Astrocyte (in vitro differentiated cells and primary cell): ENCODE results near the gene SARS2. TPM values are rescaled to one million over a fixed set of nuclear protein-coding genes. Genes with fewer than 3 reads are reported as not detected.

Source experiments
- DNase-seq: peaks from one replicate; pipeline ENCODE4 v3.0.0-alpha.2; 2010; ENCODE audit warnings: low read depth
- FAIRE-seq: peaks from 2 replicates; lab custom pipeline; 2011; peaks lifted over from hg19 to GRCh38; lab: Jason Lieb, UNC
- H2AFZ ChIP-seq: 2 replicates; pipeline ENCODE4 v1.6.0; 2012; ENCODE audit warnings: low read depth, low read length, inconsistent platforms
- H3K27ac ChIP-seq: 2 replicates; pipeline ENCODE4 v1.5.1; 2011; ENCODE audit warnings: low read depth, low read length, inconsistent platforms
- H3K27me3 ChIP-seq: 2 replicates; pipeline ENCODE4 v1.6.0; 2011; ENCODE audit warnings: low read length, inconsistent platforms; ENCODE audit not compliant: insufficient read depth
- H3K36me3 ChIP-seq: 2 replicates; pipeline ENCODE4 v1.5.1; 2011; ENCODE audit warnings: low read length, inconsistent platforms; ENCODE audit not compliant: insufficient read depth
- H3K4me1 ChIP-seq: 2 replicates; pipeline ENCODE4 v1.5.1; 2011; ENCODE audit warnings: low read length, inconsistent platforms; ENCODE audit not compliant: insufficient read depth
- H3K4me2 ChIP-seq: 2 replicates; pipeline ENCODE4 v1.6.0; 2012; ENCODE audit warnings: low read length, inconsistent platforms
- H3K4me3 ChIP-seq: 2 replicates; pipeline ENCODE4 v1.5.1; 2011; ENCODE audit warnings: low read depth, mild to moderate bottlenecking, low read length, inconsistent platforms; ENCODE audit not compliant: insufficient read depth
- H3K79me2 ChIP-seq: 2 replicates; pipeline ENCODE4 v1.6.0; 2012; ENCODE audit warnings: mild to moderate bottlenecking, low read length, inconsistent platforms; ENCODE audit not compliant: insufficient read depth
- H3K9ac ChIP-seq: 2 replicates; pipeline ENCODE4 v1.6.0; 2012; ENCODE audit warnings: mild to moderate bottlenecking, low read length, inconsistent platforms
- H3K9me3 ChIP-seq: 2 replicates; pipeline ENCODE4 v1.5.1; 2012; ENCODE audit warnings: low read depth, mild to moderate bottlenecking, low read length, inconsistent platforms; ENCODE audit not compliant: insufficient read depth
- H4K20me1 ChIP-seq: 2 replicates; pipeline ENCODE4 v1.6.0; 2012; ENCODE audit warnings: low read length, inconsistent platforms; ENCODE audit not compliant: insufficient read depth
- H3K27ac Mint-ChIP-seq: one replicate; pipeline ENCODE4 v1.8.0; 2021; ENCODE audit warnings: mild to moderate bottlenecking, mixed read lengths; ENCODE audit not compliant: unreplicated experiment
- H3K27me3 Mint-ChIP-seq: one replicate; pipeline ENCODE4 v1.8.0; 2021; ENCODE audit warnings: low read depth, mixed read lengths; ENCODE audit not compliant: unreplicated experiment
- H3K36me3 Mint-ChIP-seq: one replicate; pipeline ENCODE4 v1.8.0; 2021; ENCODE audit warnings: low read depth, mixed read lengths; ENCODE audit not compliant: unreplicated experiment
- H3K4me1 Mint-ChIP-seq: one replicate; pipeline ENCODE4 v1.8.0; 2021; ENCODE audit warnings: low read depth, mixed read lengths; ENCODE audit not compliant: unreplicated experiment
- H3K4me3 Mint-ChIP-seq: one replicate; pipeline ENCODE4 v1.8.0; 2021; ENCODE audit warnings: mild to moderate bottlenecking, moderate library complexity, mixed read lengths; ENCODE audit not compliant: unreplicated experiment
- H3K9me3 Mint-ChIP-seq: one replicate; pipeline ENCODE4 v1.8.0; 2021; ENCODE audit warnings: mild to moderate bottlenecking, mixed read lengths; ENCODE audit not compliant: unreplicated experiment
- EZH2 ChIP-seq: IDR thresholded peaks from 2 replicates; pipeline ENCODE4 v1.6.1; 2012; ENCODE audit warnings: mild to moderate bottlenecking, low read length, inconsistent platforms; ENCODE audit not compliant: insufficient read depth
- total RNA-seq: library from RNA; stranded (reverse); gene quantifications from 2 replicates; pipeline ENCODE4 v1.2.1, GENCODE V29; 2021
- TF ChIP-seq, protein P1 (sequence below): IDR thresholded peaks from 2 replicates; pipeline ENCODE4 v1.5.1; 2011; ENCODE audit warnings: low read depth, mild to moderate bottlenecking, inconsistent platforms, low read length, moderate library complexity; ENCODE audit not compliant: insufficient read depth

SARS2 gene
- total RNA-seq, 1 donor from 2014 or later, result 24.8 TPM

- no peak for DNase-seq
These were observed 60.5 kb downstream of the SARS2 start for GRCh38 chr19:38869836-38870607.

GRCh38 chr19:38869160-38869835 is 61.3 kb downstream of the SARS2 start:
- no peaks in the 10 kb centered on the region for H3K27me3 ChIP-seq
- Mint-ChIP-seq H3K9me3 (no peaks in the 10 kb centered on the region), H3K4me3 (peak overlapping the region; percentile 27), H3K27me3 (peaks cover 8% of the 10 kb centered on the region), H3K27ac (no peak overlapping the region), H3K36me3 (no peaks in the 10 kb centered on the region), H3K4me1 (peaks cover 4% of the 10 kb centered on the region)
- TF ChIP-seq EZH2, result no peak
- H3K9me3 ChIP-seq, result no peaks in the 10 kb centered on the region
- H4K20me1 ChIP-seq, result no peaks in the 10 kb centered on the region
- H3K4me1 ChIP-seq, result peaks cover 5% of the 10 kb centered on the region
- H3K79me2 ChIP-seq, result no peaks in the 10 kb centered on the region
- FAIRE-seq (no peak), DNase-seq (no peak)
- H3K27ac ChIP-seq, result no peak overlapping the region
- H3K4me3 ChIP-seq, result peak overlapping the region; percentile 48
- H3K36me3 ChIP-seq, result no peaks in the 10 kb centered on the region
- peak overlapping the region; percentile 31 for H3K9ac ChIP-seq
- peak overlapping the region; percentile 88 for H3K4me2 ChIP-seq
- H2AFZ ChIP-seq, result peak overlapping the region; percentile 88

More at GRCh38 chr19:38869836-38870607, 60.5 kb downstream of the SARS2 start:
- Mint-ChIP-seq H3K36me3 (no peaks in the 10 kb centered on the region), H3K27me3 (peaks cover 8% of the 10 kb centered on the region), H3K4me1 (peaks cover 4% of the 10 kb centered on the region), H3K4me3 (peak overlapping the region; percentile 27), H3K9me3 (no peaks in the 10 kb centered on the region), H3K27ac (no peak overlapping the region)
- Histone ChIP-seq H3K9ac (peak overlapping the region; percentile 31), H3K4me2 (peak overlapping the region; percentile 88), H4K20me1 (no peaks in the 10 kb centered on the region), H3K4me1 (peaks cover 5% of the 10 kb centered on the region), H3K9me3 (no peaks in the 10 kb centered on the region), H3K27ac (no peak overlapping the region), H3K4me3 (peak overlapping the region; percentile 48), H3K79me2 (no peaks in the 10 kb centered on the region), H2AFZ (peak overlapping the region; percentile 88), H3K27me3 (no peaks in the 10 kb centered on the region), H3K36me3 (no peaks in the 10 kb centered on the region)
- TF ChIP-seq, protein P1, sequence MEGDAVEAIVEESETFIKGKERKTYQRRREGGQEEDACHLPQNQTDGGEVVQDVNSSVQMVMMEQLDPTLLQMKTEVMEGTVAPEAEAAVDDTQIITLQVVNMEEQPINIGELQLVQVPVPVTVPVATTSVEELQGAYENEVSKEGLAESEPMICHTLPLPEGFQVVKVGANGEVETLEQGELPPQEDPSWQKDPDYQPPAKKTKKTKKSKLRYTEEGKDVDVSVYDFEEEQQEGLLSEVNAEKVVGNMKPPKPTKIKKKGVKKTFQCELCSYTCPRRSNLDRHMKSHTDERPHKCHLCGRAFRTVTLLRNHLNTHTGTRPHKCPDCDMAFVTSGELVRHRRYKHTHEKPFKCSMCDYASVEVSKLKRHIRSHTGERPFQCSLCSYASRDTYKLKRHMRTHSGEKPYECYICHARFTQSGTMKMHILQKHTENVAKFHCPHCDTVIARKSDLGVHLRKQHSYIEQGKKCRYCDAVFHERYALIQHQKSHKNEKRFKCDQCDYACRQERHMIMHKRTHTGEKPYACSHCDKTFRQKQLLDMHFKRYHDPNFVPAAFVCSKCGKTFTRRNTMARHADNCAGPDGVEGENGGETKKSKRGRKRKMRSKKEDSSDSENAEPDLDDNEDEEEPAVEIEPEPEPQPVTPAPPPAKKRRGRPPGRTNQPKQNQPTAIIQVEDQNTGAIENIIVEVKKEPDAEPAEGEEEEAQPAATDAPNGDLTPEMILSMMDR, result peak; percentile 54
- no peak for TF ChIP-seq EZH2
- no peak for FAIRE-seq

- no peaks in the 10 kb centered on the region for H3K27me3 ChIP-seq
These were observed 62.0 kb downstream of the SARS2 start for GRCh38 chr19:38868551-38868950.

More at GRCh38 chr19:38868551-38868950, 62.0 kb downstream of the SARS2 start:
- Histone ChIP-seq H2AFZ (no peak overlapping the region), H3K9me3 (no peaks in the 10 kb centered on the region), H3K4me2 (no peak overlapping the region), H3K79me2 (no peaks in the 10 kb centered on the region), H3K4me1 (peaks cover 5% of the 10 kb centered on the region), H3K4me3 (no peak overlapping the region), H3K36me3 (no peaks in the 10 kb centered on the region), H3K27ac (no peak overlapping the region), H3K9ac (no peak overlapping the region), H4K20me1 (no peaks in the 10 kb centered on the region)
- Mint-ChIP-seq H3K27me3 (peaks cover 8% of the 10 kb centered on the region), H3K36me3 (no peaks in the 10 kb centered on the region), H3K27ac (no peak overlapping the region), H3K9me3 (no peaks in the 10 kb centered on the region), H3K4me1 (peaks cover 4% of the 10 kb centered on the region), H3K4me3 (no peak overlapping the region)
- TF ChIP-seq EZH2, result no peak
- TF ChIP-seq, protein P1, result no peak
- FAIRE-seq (no peak), DNase-seq (no peak)
